Mesenteric fat pad (tissue), 1 donor: ENCODE results near the gene MED14. TPM values are rescaled to one million over a fixed set of nuclear protein-coding genes. Genes with fewer than 3 reads are reported as not detected.

Experiments used
- DNase-seq: peaks from one replicate; pipeline ENCODE4 v3.0.0-alpha.2; 2020; ENCODE audit warnings: low spot score
- total RNA-seq: library from RNA; stranded (reverse); fragmentation: NEBNext Ultra II Directional; extraction: Animal tissue kit (Norgen Biotek cat#: 25700); gene quantifications from one replicate; pipeline ENCODE4 v1.2.1, GENCODE V29; 2021
- donor health status: DM: yes; HTN: yes; CAD: no.

MED14 gene
- total RNA-seq, 1 donor from 2014 or later = 29.4 TPM

- no peak for DNase-seq
Measured at GRCh38 chrX:40663880-40664630, 71.3 kb downstream of the MED14 start.

GRCh38 chrX:40663078-40663740, 72.1 kb downstream of the MED14 start:
- no peak for DNase-seq

- DNase-seq = no peak
Measured at GRCh38 chrX:40661489-40661888, 73.9 kb downstream of the MED14 start.

GRCh38 chrX:40660381-40660780, 75.0 kb downstream of the MED14 start:
- no peak for DNase-seq

GRCh38 chrX:40653535-40653934, 81.8 kb downstream of the MED14 start:
- DNase-seq = no peak

- DNase-seq = no peak
Measured at GRCh38 chrX:40652664-40653063, 82.7 kb downstream of the MED14 start.

GRCh38 chrX:40651620-40652223, 83.6 kb downstream of the MED14 start:
- DNase-seq = no peak

- peak; percentile 98 for DNase-seq
Measured at GRCh38 chrX:40647307-40648197, 87.8 kb downstream of the MED14 start, which contains the start of gene CXorf38. CXorf38 (minus strand) TSS chrX:40647561; CDS start chrX:40647520, 41 bp downstream.

- DNase-seq = no peak
Measured at GRCh38 chrX:40646489-40647306, 88.6 kb downstream of the MED14 start.

GRCh38 chrX:40644821-40645358, 90.5 kb downstream of the MED14 start:
- DNase-seq = no peak

GRCh38 chrX:40644176-40644575, 91.2 kb downstream of the MED14 start:
- DNase-seq = no peak

- no peak for DNase-seq
Measured at GRCh38 chrX:40637687-40638086, 97.7 kb downstream of the MED14 start.

- DNase-seq = no peak
Measured at GRCh38 chrX:40632199-40632598, 103.1 kb downstream of the MED14 start.

- no peak for DNase-seq
Measured at GRCh38 chrX:40628506-40628905, 106.8 kb downstream of the MED14 start.

- no peak for DNase-seq
Measured at GRCh38 chrX:40625294-40625693, 110.0 kb downstream of the MED14 start.

- no peak for DNase-seq
Measured at GRCh38 chrX:40623665-40624064, 111.7 kb downstream of the MED14 start.

- DNase-seq = no peak
Measured at GRCh38 chrX:40623139-40623536, 112.2 kb downstream of the MED14 start, which contains the start of gene MPC1L. MPC1L (plus strand) TSS chrX:40623428; CDS start chrX:40623566, 138 bp downstream.

GRCh38 chrX:40622479-40623138, 112.7 kb downstream of the MED14 start:
- no peak for DNase-seq

- no peak for DNase-seq
Measured at GRCh38 chrX:40617566-40617965, 117.8 kb downstream of the MED14 start.
